Activated CD4-positive, alpha-beta T cell treated with anti-CD3 and anti-CD28 coated beads, Interleukin-2, amount 10 ng/mL, durations not matched to agents 7 days and 5 days (primary cell): ENCODE measurements around the gene COPG2. TPM values are rescaled to one million over a fixed set of nuclear protein-coding genes. Genes with fewer than 3 reads are reported as not detected.

ENCODE experiments used
- CTCF ChIA-PET: fragments of 350-600 bp; sonication (Branson Sonifier 250); formaldehyde crosslinking; loops from one replicate; lab custom pipeline; 2021; ENCODE audit warnings: antibody characterized with exemption; lab: Charles Lee
- POLR2A ChIA-PET: fragments of 350-600 bp; sonication (Branson Sonifier 250); formaldehyde crosslinking; loops from one replicate; lab custom pipeline; 2021; ENCODE audit warnings: antibody characterized with exemption; lab: Charles Lee
- DNase-seq: peaks from one replicate; pipeline ENCODE4 v3.0.0-alpha.2; 2020
- H3K27ac Mint-ChIP-seq: one replicate; pipeline ENCODE4 v1.8.0; 2021; ENCODE audit warnings: mild to moderate bottlenecking, moderate library complexity, mixed read lengths
- H3K27me3 Mint-ChIP-seq: one replicate; pipeline ENCODE4 v1.8.0; 2021; ENCODE audit warnings: mixed read lengths
- H3K36me3 Mint-ChIP-seq: one replicate; pipeline ENCODE4 v1.8.0; 2021; ENCODE audit warnings: low read depth, mixed read lengths
- H3K4me1 Mint-ChIP-seq: one replicate; pipeline ENCODE4 v1.8.0; 2021; ENCODE audit warnings: mixed read lengths
- H3K4me3 Mint-ChIP-seq: one replicate; pipeline ENCODE4 v1.8.0; 2021; ENCODE audit warnings: mild to moderate bottlenecking, moderate library complexity, mixed read lengths
- H3K9me3 Mint-ChIP-seq: one replicate; pipeline ENCODE4 v1.8.0; 2021; ENCODE audit warnings: mixed read lengths
- total RNA-seq, 2 experiments: library from RNA; stranded (reverse); gene quantifications; one replicate each; pipeline ENCODE4 v1.2.3, GENCODE V29; 2021

The COPG2 gene
- total RNA-seq, 2 experiments from 2014 or later, result 8.4 to 11.0 TPM

- Mint-ChIP-seq H3K36me3 (no peaks in the 10 kb centered on the region), H3K9me3 (peaks cover 2% of the 10 kb centered on the region), H3K27ac (no peak overlapping the region), H3K4me3 (no peak overlapping the region), H3K4me1 (no peaks in the 10 kb centered on the region), H3K27me3 (peaks cover 7% of the 10 kb centered on the region)
- DNase-seq, result no peak
- CTCF ChIA-PET, result no interaction called here
- POLR2A ChIA-PET, result no interaction called here
Observed at GRCh38 chr7:130683026-130683425, 14.5 kb upstream of the COPG2 start.

- H3K4me3 Mint-ChIP-seq, result no peak overlapping the region
- peaks cover 13% of the 10 kb centered on the region for H3K27me3 Mint-ChIP-seq
- POLR2A ChIA-PET, result no interaction called here
- H3K9me3 Mint-ChIP-seq, result no peaks in the 10 kb centered on the region
- peaks cover 3% of the 10 kb centered on the region for H3K4me1 Mint-ChIP-seq
- H3K36me3 Mint-ChIP-seq, result no peaks in the 10 kb centered on the region
- no peak for DNase-seq
- H3K27ac Mint-ChIP-seq, result no peak overlapping the region
- CTCF ChIA-PET, result interaction anchor here (0.7 kb wide), 1 partner anchor 13 kb away, joined by 3 read pairs; no protein-coding TSS in a partner anchor
Observed at GRCh38 chr7:130674456-130674855, 5.9 kb upstream of the COPG2 start.

GRCh38 chr7:130673066-130673465 is 4.5 kb upstream of the COPG2 start:
- no peaks in the 10 kb centered on the region for H3K9me3 Mint-ChIP-seq
- no peak for DNase-seq
- H3K4me3 Mint-ChIP-seq, result no peak overlapping the region
- no peak overlapping the region for H3K27ac Mint-ChIP-seq
- CTCF ChIA-PET, result no interaction called here
- peaks cover 2% of the 10 kb centered on the region for H3K36me3 Mint-ChIP-seq
- POLR2A ChIA-PET, result no interaction called here
- H3K27me3 Mint-ChIP-seq, result peaks cover 13% of the 10 kb centered on the region
- peaks cover 7% of the 10 kb centered on the region for H3K4me1 Mint-ChIP-seq

- peaks cover 2% of the 10 kb centered on the region for H3K36me3 Mint-ChIP-seq
- ChIA-PET CTCF (no interaction called here), POLR2A (interaction anchor here (0.7 kb wide), 1 partner anchor 22 kb away, joined by 3 read pairs; no protein-coding TSS in a partner anchor)
- no peak overlapping the region for H3K27ac Mint-ChIP-seq
- no peaks in the 10 kb centered on the region for H3K9me3 Mint-ChIP-seq
- H3K4me3 Mint-ChIP-seq, result no peak overlapping the region
- no peak for DNase-seq
- H3K4me1 Mint-ChIP-seq, result peaks cover 16% of the 10 kb centered on the region
- peaks cover 11% of the 10 kb centered on the region for H3K27me3 Mint-ChIP-seq
Observed at GRCh38 chr7:130672146-130672545, 3.6 kb upstream of the COPG2 start.

- Mint-ChIP-seq H3K27ac (peak overlapping the region; percentile 63), H3K27me3 (peaks cover 9% of the 10 kb centered on the region), H3K36me3 (peaks cover 2% of the 10 kb centered on the region), H3K4me1 (peaks cover 17% of the 10 kb centered on the region), H3K9me3 (no peaks in the 10 kb centered on the region), H3K4me3 (peak overlapping the region; percentile 84)
- ChIA-PET CTCF (interaction anchor here (0.7 kb wide), 1 partner anchor 1807 kb away, joined by 4 read pairs; no protein-coding TSS in a partner anchor), POLR2A (no interaction called here)
- DNase-seq, result no peak
Observed at GRCh38 chr7:130669085-130669700, 645 bp upstream of the COPG2 start.

- peaks cover 2% of the 10 kb centered on the region for H3K36me3 Mint-ChIP-seq
- H3K9me3 Mint-ChIP-seq, result no peaks in the 10 kb centered on the region
- H3K4me3 Mint-ChIP-seq, result peak overlapping the region; percentile 83
- H3K27me3 Mint-ChIP-seq, result peaks cover 6% of the 10 kb centered on the region
- DNase-seq, result no peak
- ChIA-PET CTCF (no interaction called here), POLR2A (no interaction called here)
- H3K4me1 Mint-ChIP-seq, result peaks cover 17% of the 10 kb centered on the region
- peak overlapping the region; percentile 77 for H3K27ac Mint-ChIP-seq
Observed at GRCh38 chr7:130667593-130668257, 823 bp downstream of the COPG2 start.

- ChIA-PET CTCF (interaction anchor here (0.8 kb wide), 1 partner anchor 17 kb away, joined by 3 read pairs; no protein-coding TSS in a partner anchor), POLR2A (interaction anchor here (0.6 kb wide), 1 partner anchor 170 kb away, joined by 3 read pairs; no protein-coding TSS in a partner anchor)
- no peak overlapping the region for H3K27ac Mint-ChIP-seq
- peaks cover 7% of the 10 kb centered on the region for H3K36me3 Mint-ChIP-seq
- no peaks in the 10 kb centered on the region for H3K27me3 Mint-ChIP-seq
- peaks cover 9% of the 10 kb centered on the region for H3K4me1 Mint-ChIP-seq
- DNase-seq, result no peak
- H3K4me3 Mint-ChIP-seq, result no peak overlapping the region
- no peaks in the 10 kb centered on the region for H3K9me3 Mint-ChIP-seq
Observed at GRCh38 chr7:130662426-130662825, 6.1 kb downstream of the COPG2 start.

- no peak for DNase-seq
- H3K27ac Mint-ChIP-seq, result no peak overlapping the region
- H3K36me3 Mint-ChIP-seq, result peaks cover 15% of the 10 kb centered on the region
- peaks cover 3% of the 10 kb centered on the region for H3K4me1 Mint-ChIP-seq
- H3K27me3 Mint-ChIP-seq, result no peaks in the 10 kb centered on the region
- CTCF ChIA-PET, result no interaction called here
- H3K4me3 Mint-ChIP-seq, result no peak overlapping the region
- POLR2A ChIA-PET, result no interaction called here
- no peaks in the 10 kb centered on the region for H3K9me3 Mint-ChIP-seq
Observed at GRCh38 chr7:130655286-130655685, 13.3 kb downstream of the COPG2 start.

GRCh38 chr7:130654850-130655249 is 13.7 kb downstream of the COPG2 start:
- Mint-ChIP-seq H3K27ac (no peak overlapping the region), H3K4me3 (no peak overlapping the region), H3K36me3 (peaks cover 11% of the 10 kb centered on the region), H3K27me3 (no peaks in the 10 kb centered on the region), H3K9me3 (no peaks in the 10 kb centered on the region), H3K4me1 (peaks cover 6% of the 10 kb centered on the region)
- DNase-seq, result no peak
- CTCF ChIA-PET, result no interaction called here
- POLR2A ChIA-PET, result no interaction called here

GRCh38 chr7:130650611-130651120 is 17.9 kb downstream of the COPG2 start:
- Mint-ChIP-seq H3K36me3 (peaks cover 25% of the 10 kb centered on the region), H3K4me3 (no peak overlapping the region), H3K4me1 (peaks cover 20% of the 10 kb centered on the region), H3K27me3 (no peaks in the 10 kb centered on the region), H3K27ac (no peak overlapping the region), H3K9me3 (peaks cover 12% of the 10 kb centered on the region)
- POLR2A ChIA-PET, result no interaction called here
- CTCF ChIA-PET, result interaction anchor here (1.0 kb wide), 1 partner anchor 14 kb away, joined by 3 read pairs; no protein-coding TSS in a partner anchor
- no peak for DNase-seq

- DNase-seq, result no peak
- POLR2A ChIA-PET, result interaction anchor here (0.6 kb wide), 1 partner anchor 22 kb away, joined by 3 read pairs; no protein-coding TSS in a partner anchor
- peaks cover 25% of the 10 kb centered on the region for H3K36me3 Mint-ChIP-seq
- H3K27ac Mint-ChIP-seq, result no peak overlapping the region
- peaks cover 20% of the 10 kb centered on the region for H3K4me1 Mint-ChIP-seq
- H3K27me3 Mint-ChIP-seq, result no peaks in the 10 kb centered on the region
- CTCF ChIA-PET, result interaction anchor here (0.7 kb wide), 1 partner anchor 26 kb away, joined by 3 read pairs; no protein-coding TSS in a partner anchor
- peaks cover 15% of the 10 kb centered on the region for H3K9me3 Mint-ChIP-seq
- H3K4me3 Mint-ChIP-seq, result no peak overlapping the region
Observed at GRCh38 chr7:130649004-130649790, 19.4 kb downstream of the COPG2 start.

- CTCF ChIA-PET, result no interaction called here
- H3K4me1 Mint-ChIP-seq, result peaks cover 19% of the 10 kb centered on the region
Observed at GRCh38 chr7:130648580-130648979, 20.0 kb downstream of the COPG2 start.

More at GRCh38 chr7:130648580-130648979, 20.0 kb downstream of the COPG2 start:
- no peak overlapping the region for H3K4me3 Mint-ChIP-seq
- POLR2A ChIA-PET, result no interaction called here
- no peaks in the 10 kb centered on the region for H3K27me3 Mint-ChIP-seq
- peaks cover 18% of the 10 kb centered on the region for H3K9me3 Mint-ChIP-seq
- DNase-seq, result no peak
- H3K27ac Mint-ChIP-seq, result no peak overlapping the region
- H3K36me3 Mint-ChIP-seq, result peaks cover 21% of the 10 kb centered on the region
